Glomerular visceral epithelial cell (primary cell): ENCODE data around the gene PURB.
"Not testable (repeated sequence)": the region's sequence is repeated elsewhere in the genome, so short reads cannot be mapped to it uniquely, and the experiment has no call there.

ENCODE experiments used
- DNase-seq: peaks from one replicate; pipeline ENCODE4 v3.0.0-alpha.2; 2016; ENCODE audit errors: extremely low spot score

PURB gene

DNA sequence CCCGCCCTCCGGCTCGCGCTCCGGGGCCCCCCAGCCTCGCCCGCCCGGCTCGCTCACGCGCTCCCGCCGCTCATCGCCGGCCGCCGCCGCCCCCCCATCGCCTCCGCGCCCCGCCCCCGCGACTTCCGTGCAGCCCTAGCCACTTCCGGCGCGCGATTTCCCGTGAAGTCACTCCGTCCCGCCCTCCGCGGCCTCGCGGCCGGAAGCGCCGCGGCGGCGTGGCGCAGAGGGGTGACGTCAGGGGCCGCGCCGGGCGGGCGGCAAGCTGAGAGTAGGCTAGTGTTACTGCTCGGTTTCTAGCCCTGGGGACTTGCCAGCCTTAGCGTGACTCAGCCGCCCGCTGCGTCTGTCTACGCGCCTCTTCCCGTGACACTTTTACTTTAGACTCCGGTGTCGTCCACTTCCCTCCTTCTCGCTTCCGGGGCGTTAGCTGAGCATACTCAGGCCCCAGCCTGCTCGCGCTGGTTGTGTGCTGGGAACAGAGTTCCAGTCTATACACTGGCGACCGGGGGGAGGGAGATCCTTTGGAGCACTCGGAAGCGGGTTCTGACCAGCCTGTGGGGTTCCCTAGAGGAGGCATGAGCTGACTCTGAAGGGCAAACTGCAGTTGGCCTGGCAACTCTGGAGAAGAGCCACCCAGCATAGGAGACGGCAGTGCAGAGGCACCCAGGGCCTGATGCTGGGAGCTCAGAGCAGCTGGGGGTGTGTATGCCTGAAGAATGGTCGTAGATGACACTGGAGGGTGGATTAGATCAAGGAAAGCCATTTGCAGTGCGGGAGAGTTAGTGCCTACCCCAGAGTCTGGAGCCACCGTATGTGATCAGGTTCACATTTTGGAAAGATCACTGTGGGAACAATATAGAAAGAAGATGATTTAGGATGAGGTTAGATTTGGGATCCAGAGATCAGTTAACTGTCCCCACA is at the start of gene PURB:
Gene PURB (minus strand): TSS at position 137 of the 924 bp plus-strand sequence. CDS start 182 bp downstream, outside the sequence.
- DNase-seq = peak; percentile 96

DNA sequence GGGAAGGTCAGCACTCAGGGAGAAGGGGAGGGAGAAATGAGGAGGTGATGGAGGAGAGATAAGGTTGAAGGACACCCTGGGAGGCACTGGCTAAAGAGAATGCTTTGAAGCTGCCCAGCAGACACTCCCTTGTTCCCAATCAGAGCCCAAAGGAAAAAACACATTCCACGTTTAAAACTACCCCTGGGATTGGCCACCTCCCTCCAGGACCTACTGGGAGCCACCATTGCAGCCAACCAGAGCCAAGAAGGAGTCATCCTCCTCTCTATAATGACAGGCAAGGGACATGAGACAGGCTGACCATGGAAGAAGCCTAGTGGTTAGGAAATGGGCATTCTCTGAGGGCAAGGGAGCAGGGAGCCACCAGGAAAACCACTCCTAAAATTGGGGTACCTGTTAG is 49.7 kb upstream of the PURB start:
- DNase-seq = no peak

- not testable (repeated sequence) for DNase-seq
Measured at GRCh38 chr7:44934510-44934909, 49.2 kb upstream of the PURB start.

DNA sequence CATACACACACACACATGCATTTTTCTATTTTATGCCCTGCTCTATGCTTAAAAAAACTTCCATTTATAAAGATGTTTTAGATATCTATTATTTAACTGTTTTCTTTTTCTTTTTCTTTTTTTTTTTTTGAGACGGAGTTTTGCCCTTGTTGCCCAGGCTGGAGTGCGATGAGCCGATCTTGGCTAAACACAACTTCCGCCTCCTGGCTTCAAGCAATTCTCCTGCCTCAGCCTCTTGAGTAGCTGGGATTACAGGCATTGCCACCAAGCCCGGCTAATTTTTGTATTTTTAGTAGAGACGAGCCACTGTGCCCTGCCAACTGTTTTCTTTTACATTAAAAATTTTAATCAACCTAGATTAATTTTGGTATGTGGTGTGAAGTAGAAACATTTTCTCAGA is 45.6 kb upstream of the PURB start:
- no peak for DNase-seq

GRCh38 chr7:44922351-44922694 is 37.0 kb upstream of the PURB start:
- DNase-seq = no peak

- DNase-seq = peak; percentile 70
Measured at GRCh38 chr7:44921607-44922350, 36.4 kb upstream of the PURB start.

DNA sequence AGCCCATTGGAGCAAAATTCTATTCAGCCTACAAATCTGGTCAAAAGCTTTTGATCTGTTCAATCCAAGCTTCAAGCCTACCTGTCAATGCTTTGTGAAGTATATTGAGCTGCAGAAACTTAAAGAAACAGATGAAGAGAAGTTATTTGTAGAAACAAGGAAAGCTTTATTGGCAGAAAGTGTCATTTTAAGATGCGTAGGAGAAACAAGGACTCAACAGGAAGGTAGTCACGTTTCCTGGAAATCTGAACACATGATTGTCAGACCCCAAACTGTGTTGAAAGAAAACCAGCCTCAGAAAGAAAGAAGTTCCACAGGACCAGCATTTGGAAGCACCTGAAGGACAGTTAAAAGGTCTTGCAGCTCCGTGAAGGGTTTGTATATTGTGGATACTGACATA is 34.8 kb upstream of the PURB start:
- no peak for DNase-seq

DNA sequence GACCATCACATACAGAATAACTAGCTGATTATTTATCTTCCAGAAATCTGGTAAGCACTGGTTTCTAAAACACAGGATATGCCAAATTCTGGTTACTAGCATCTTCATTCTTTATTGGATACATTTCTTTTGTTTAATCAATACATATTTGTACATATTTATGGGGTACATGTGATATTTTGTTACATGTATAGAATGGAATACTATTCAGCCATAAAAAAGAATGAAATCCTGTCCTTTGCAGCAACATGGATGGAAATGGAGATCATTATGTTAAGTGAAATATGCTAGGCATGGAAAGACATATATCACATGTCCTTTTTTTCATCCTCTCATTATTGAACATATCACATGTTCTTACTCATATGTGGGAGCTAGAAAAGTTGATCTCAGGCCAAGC is 32.7 kb upstream of the PURB start:
- DNase-seq = no peak

GRCh38 chr7:44917465-44917864 is 32.1 kb upstream of the PURB start:
- DNase-seq = no peak

- no peak for DNase-seq
Measured at GRCh38 chr7:44914992-44915607, 29.8 kb upstream of the PURB start.

DNA sequence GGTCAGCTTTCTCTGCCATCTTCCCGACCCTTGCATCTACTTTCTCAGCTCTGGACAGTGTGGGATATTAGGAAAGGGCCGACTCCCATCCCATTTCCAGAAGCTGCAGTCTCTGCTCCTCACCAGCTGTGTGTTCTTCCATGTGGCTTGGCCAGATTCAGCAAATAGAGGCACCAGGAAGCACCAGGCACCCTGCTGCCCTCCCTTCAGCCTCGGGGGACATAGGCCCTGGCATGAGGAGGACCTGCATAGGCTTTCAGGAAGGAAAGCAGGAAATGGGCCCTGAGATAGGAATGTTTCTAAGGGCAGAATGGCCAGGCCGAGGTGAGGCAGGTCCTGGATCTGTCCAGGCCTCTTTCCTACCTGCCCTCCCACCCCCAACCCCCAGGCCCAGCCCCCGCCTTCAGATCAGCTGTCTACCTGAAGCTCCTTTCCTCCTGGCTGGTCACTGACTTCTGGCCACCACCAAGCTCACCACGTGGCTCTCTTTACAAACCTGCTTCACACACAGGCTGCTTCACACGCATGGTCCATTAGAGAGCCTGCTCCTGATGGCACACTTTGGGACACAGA is 27.5 kb upstream of the PURB start:
- DNase-seq = no peak

DNA sequence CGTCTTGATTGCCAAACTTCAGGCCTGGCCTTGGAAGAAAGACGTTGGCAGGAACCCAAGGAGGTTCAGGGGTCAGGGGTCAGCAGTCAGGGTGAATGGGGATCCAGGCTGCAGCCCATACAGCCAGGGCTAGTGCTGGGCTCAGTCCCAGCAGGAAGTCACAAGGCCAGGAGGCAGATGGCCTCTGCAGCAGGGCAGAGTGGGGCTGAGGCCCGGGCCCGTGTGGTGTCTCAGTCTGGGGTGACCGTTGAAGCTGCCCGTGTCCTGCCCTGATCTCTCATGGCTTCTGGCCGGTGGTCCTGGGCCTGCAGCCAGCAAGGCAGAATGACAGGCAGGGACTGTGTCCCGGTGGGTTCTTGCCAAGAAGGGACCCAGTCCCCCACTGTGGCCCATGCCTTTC is 26.6 kb upstream of the PURB start:
- no peak for DNase-seq

GRCh38 chr7:44909596-44910389 is 24.5 kb upstream of the PURB start:
- no peak for DNase-seq

GRCh38 chr7:44906965-44907364 is 21.6 kb upstream of the PURB start:
- no peak for DNase-seq

DNA sequence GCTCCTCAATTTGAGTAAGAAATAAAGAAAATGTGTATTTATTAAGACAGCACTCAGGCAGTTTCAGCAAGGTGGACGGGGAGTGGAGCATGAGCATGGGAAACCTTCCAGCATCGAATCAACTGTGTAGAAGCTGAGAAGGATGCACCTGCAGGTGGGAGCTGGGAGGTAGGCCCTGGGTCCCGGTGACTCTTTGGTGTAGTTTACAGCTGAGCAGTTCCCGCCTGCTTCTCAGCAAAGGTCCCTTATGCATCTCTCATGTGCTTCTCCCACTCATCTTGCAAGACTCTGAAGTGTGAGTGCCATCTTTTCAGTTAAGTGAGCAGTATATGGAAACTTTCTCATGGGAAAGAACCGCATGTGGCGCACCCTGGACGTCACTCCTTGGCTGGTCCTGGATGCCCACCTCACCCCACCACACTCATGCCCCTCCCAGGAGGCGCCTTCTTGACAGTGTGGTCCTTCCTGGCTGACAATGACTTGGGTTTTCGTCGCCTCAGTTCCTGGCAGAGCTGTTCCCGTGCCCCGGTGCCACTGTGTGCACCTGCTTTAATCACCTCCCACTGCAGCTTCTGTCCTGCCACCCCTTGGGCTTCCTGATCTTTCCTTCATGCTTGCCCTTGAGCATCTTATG is 19.8 kb upstream of the PURB start:
- DNase-seq = no peak

DNA sequence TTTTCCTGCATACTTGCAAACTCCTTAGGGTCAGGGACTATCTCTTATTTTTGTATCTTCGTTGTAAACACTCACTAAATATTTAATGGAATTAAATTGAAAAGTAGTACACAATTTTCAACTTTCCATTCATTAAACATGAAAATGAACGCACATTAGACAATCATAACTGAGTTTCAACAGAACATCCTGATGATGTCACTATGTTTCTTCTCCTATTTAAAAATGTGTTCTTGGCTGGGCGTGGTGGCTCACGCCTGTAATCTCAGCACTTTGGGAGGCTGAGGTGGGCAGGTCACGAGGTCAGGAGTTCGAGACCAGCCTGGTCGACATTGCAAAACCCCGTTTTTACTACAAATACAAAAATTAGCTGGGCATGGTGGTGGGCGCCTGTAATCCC is 14.1 kb upstream of the PURB start:
- no peak for DNase-seq

DNA sequence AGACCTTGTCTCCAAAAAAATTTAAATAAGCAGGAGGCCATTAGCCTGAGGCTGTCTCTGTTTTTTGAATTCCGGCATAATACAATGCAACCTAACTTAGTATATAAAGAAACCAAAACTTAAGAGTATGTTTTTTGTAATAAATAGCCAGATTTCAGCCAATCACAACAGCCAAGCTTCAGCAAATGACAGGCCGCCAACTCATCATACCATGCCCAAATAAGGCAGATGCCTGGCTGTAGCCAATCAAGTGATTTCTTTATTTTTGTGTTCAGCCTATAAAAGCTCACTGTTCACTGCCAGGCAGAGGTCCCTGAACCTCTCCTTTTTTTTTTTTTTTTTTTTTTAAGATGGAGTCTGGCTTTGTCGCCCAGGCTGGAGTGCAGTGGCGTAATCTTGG is 12.7 kb upstream of the PURB start:
- no peak for DNase-seq

GRCh38 chr7:44897309-44897708 is 12.0 kb upstream of the PURB start:
- DNase-seq = peak; percentile 24

GRCh38 chr7:44894888-44895580 is 9.7 kb upstream of the PURB start:
- no peak for DNase-seq

GRCh38 chr7:44893710-44894234 is 8.4 kb upstream of the PURB start:
- no peak for DNase-seq
